CD4-positive, alpha-beta T cell treated with Interleukin-17A for 1 hour (primary cell): ENCODE measurements around the gene CMBL.
"Not testable (repeated sequence)": the region's sequence is repeated elsewhere in the genome, so short reads cannot be mapped to it uniquely, and the experiment has no call there.

Experiments
- DNase-seq: peaks from one replicate; pipeline ENCODE4 v3.0.0-alpha.2; 2020

The CMBL gene

GRCh38 chr5:10310066-10310779 is 2.5 kb upstream of the CMBL start:
- no peak for DNase-seq

GRCh38 chr5:10308844-10309243 is 1.1 kb upstream of the CMBL start:
- no peak for DNase-seq

- DNase-seq: no peak
Observed at GRCh38 chr5:10306806-10307205, 896 bp downstream of the CMBL start.

- no peak for DNase-seq
Observed at GRCh38 chr5:10306114-10306513, 1.6 kb downstream of the CMBL start.

GRCh38 chr5:10304932-10305331 is 2.8 kb downstream of the CMBL start:
- no peak for DNase-seq

GRCh38 chr5:10303699-10304170 is 4.0 kb downstream of the CMBL start:
- no peak for DNase-seq

GRCh38 chr5:10303201-10303600 is 4.5 kb downstream of the CMBL start:
- DNase-seq: no peak

GRCh38 chr5:10301842-10302610 is 5.7 kb downstream of the CMBL start:
- DNase-seq: no peak

- DNase-seq: no peak
Observed at GRCh38 chr5:10301266-10301665, 6.4 kb downstream of the CMBL start.

GRCh38 chr5:10300246-10300645 is 7.5 kb downstream of the CMBL start:
- no peak for DNase-seq

- DNase-seq: no peak
Observed at GRCh38 chr5:10297646-10298204, 10.0 kb downstream of the CMBL start.

GRCh38 chr5:10295619-10296326 is 11.9 kb downstream of the CMBL start:
- no peak for DNase-seq

- no peak for DNase-seq
Observed at GRCh38 chr5:10293907-10294662, 13.6 kb downstream of the CMBL start.

GRCh38 chr5:10291692-10292339 is 15.9 kb downstream of the CMBL start:
- DNase-seq: no peak

GRCh38 chr5:10290438-10290837 is 17.3 kb downstream of the CMBL start:
- DNase-seq: no peak

GRCh38 chr5:10289991-10290390 is 17.7 kb downstream of the CMBL start:
- DNase-seq: no peak

- no peak for DNase-seq
Observed at GRCh38 chr5:10289353-10289752, 18.3 kb downstream of the CMBL start.

GRCh38 chr5:10288592-10289219 is 19.0 kb downstream of the CMBL start:
- DNase-seq: peak; percentile 21

- DNase-seq: no peak
Observed at GRCh38 chr5:10286862-10287227, 20.9 kb downstream of the CMBL start.

- DNase-seq: no peak
Observed at GRCh38 chr5:10286162-10286861, 21.4 kb downstream of the CMBL start.

- not testable (repeated sequence) for DNase-seq
Observed at GRCh38 chr5:10285362-10285761, 22.3 kb downstream of the CMBL start.
